Brain pericyte (primary cell): ENCODE results near the gene ATP5F1D.

Experiments used
- DNase-seq: peaks from one replicate; pipeline ENCODE4 v3.0.0-alpha.2; 2012; ENCODE audit warnings: low read depth, low spot score

The ATP5F1D gene

GRCh38 chr19:1293782-1294604 lies 52.4 kb downstream of the ATP5F1D start:
- no peak for DNase-seq
